ENCODE data around the gene MS4A18.
"Not testable (repeated sequence)": the region's sequence is repeated elsewhere in the genome, so short reads cannot be mapped to it uniquely, and the experiment has no call there.

MS4A18 gene

GRCh38 chr11:60753309-60753708 lies 28.8 kb downstream of the MS4A18 start:
- no peak for TF ChIP-seq ZNF274 (IDR thresholded peaks at IDR 0.05; ENCODE audit: low read depth, low read length)
- H3K4me3 ChIP-seq (ENCODE audit: low read length): no peak overlapping the region

- TF ChIP-seq ZNF274 (IDR thresholded peaks at IDR 0.05; ENCODE audit: low read depth, low read length): no peak
- H3K4me3 ChIP-seq (ENCODE audit: low read length): no peak overlapping the region
Observed at GRCh38 chr11:60754887-60755286, 30.4 kb downstream of the MS4A18 start.

GRCh38 chr11:60756307-60757032 lies 31.9 kb downstream of the MS4A18 start, which contains the start of gene MS4A15:
Gene MS4A15 (plus strand): TSS chr11:60756867. CDS start chr11:60763734, 6,867 bp downstream.
- no peak for TF ChIP-seq ZNF274 (IDR thresholded peaks at IDR 0.05; ENCODE audit: low read depth, low read length)

GRCh38 chr11:60757231-60757800 lies 32.8 kb downstream of the MS4A18 start:
- no peak for TF ChIP-seq ZNF274 (IDR thresholded peaks at IDR 0.05; ENCODE audit: low read depth, low read length)
- no peak overlapping the region for H3K4me3 ChIP-seq (ENCODE audit: low read length)

More at GRCh38 chr11:60756307-60757032, 31.9 kb downstream of the MS4A18 start, which contains the start of gene MS4A15:
- H3K4me3 ChIP-seq (ENCODE audit: low read length): no peak within 1 kb of the TSS

GRCh38 chr11:60758671-60759070 lies 34.2 kb downstream of the MS4A18 start:
- H3K4me3 ChIP-seq (ENCODE audit: low read length): not testable (repeated sequence)

GRCh38 chr11:60759438-60760225 lies 35.1 kb downstream of the MS4A18 start:
- not testable (repeated sequence) for H3K4me3 ChIP-seq (ENCODE audit: low read length)

GRCh38 chr11:60761436-60762190 lies 37.1 kb downstream of the MS4A18 start:
- no peak for TF ChIP-seq ZNF274 (IDR thresholded peaks at IDR 0.05; ENCODE audit: low read depth, low read length)
- H3K4me3 ChIP-seq (ENCODE audit: low read length): no peak overlapping the region

GRCh38 chr11:60762851-60763691 lies 38.6 kb downstream of the MS4A18 start:
- H3K4me3 ChIP-seq (ENCODE audit: low read length): no peak overlapping the region; the same call in 1 of the 2 replicates
- TF ChIP-seq ZNF274 (IDR thresholded peaks at IDR 0.05; ENCODE audit: low read depth, low read length): no peak

GRCh38 chr11:60763692-60764369 lies 39.3 kb downstream of the MS4A18 start:
- no peak overlapping the region; the same call in 1 of the 2 replicates for H3K4me3 ChIP-seq (ENCODE audit: low read length)
- no peak for TF ChIP-seq ZNF274 (IDR thresholded peaks at IDR 0.05; ENCODE audit: low read depth, low read length)

GRCh38 chr11:60764879-60765278 lies 40.4 kb downstream of the MS4A18 start:
- no peak for TF ChIP-seq ZNF274 (IDR thresholded peaks at IDR 0.05; ENCODE audit: low read depth, low read length)

GRCh38 chr11:60765355-60765754 lies 40.8 kb downstream of the MS4A18 start:
- TF ChIP-seq ZNF274 (IDR thresholded peaks at IDR 0.05; ENCODE audit: low read depth, low read length): no peak
- H3K4me3 ChIP-seq (ENCODE audit: low read length): no peak overlapping the region

More at GRCh38 chr11:60764879-60765278, 40.4 kb downstream of the MS4A18 start:
- no peak overlapping the region; the same call in 1 of the 2 replicates for H3K4me3 ChIP-seq (ENCODE audit: low read length)

GRCh38 chr11:60766547-60766946 lies 42.0 kb downstream of the MS4A18 start:
- no peak overlapping the region for H3K4me3 ChIP-seq (ENCODE audit: low read length)
- no peak for TF ChIP-seq ZNF274 (IDR thresholded peaks at IDR 0.05; ENCODE audit: low read depth, low read length)

- no peak overlapping the region for H3K4me3 ChIP-seq (ENCODE audit: low read length)
- no peak for TF ChIP-seq ZNF274 (IDR thresholded peaks at IDR 0.05; ENCODE audit: low read depth, low read length)
Observed at GRCh38 chr11:60767388-60767811, 42.9 kb downstream of the MS4A18 start.

Data from GM08714 (cell line).